GM13976 (cell line): ENCODE measurements around the gene TBC1D20.

Experiments
- DNase-seq: peaks from one replicate; pipeline ENCODE4 v3.0.0; 2012; ENCODE audit warnings: low spot score
- in situ Hi-C: fragments of 300-500 bp; cut with MboI; formaldehyde crosslinking; loops from one replicate; pipeline ENCODE4 v1.12.0; 2022; ENCODE audit warnings: low sequenced_read_pairs, mixed read lengths, inconsistent platforms; ENCODE audit not compliant: unreplicated experiment
- TF ChIP-seq, protein P1 (sequence below): IDR thresholded peaks from 2 replicates; pipeline ENCODE4 v1.5.1; 2012; ENCODE audit warnings: borderline replicate concordance, mild to moderate bottlenecking; ENCODE audit not compliant: insufficient read depth; ENCODE audit errors: extremely low read depth, missing control alignments, control extremely low read depth

TBC1D20 gene

GRCh38 chr20:420166-420620 is 42.1 kb downstream of the TBC1D20 start:
- TF ChIP-seq, protein P1, sequence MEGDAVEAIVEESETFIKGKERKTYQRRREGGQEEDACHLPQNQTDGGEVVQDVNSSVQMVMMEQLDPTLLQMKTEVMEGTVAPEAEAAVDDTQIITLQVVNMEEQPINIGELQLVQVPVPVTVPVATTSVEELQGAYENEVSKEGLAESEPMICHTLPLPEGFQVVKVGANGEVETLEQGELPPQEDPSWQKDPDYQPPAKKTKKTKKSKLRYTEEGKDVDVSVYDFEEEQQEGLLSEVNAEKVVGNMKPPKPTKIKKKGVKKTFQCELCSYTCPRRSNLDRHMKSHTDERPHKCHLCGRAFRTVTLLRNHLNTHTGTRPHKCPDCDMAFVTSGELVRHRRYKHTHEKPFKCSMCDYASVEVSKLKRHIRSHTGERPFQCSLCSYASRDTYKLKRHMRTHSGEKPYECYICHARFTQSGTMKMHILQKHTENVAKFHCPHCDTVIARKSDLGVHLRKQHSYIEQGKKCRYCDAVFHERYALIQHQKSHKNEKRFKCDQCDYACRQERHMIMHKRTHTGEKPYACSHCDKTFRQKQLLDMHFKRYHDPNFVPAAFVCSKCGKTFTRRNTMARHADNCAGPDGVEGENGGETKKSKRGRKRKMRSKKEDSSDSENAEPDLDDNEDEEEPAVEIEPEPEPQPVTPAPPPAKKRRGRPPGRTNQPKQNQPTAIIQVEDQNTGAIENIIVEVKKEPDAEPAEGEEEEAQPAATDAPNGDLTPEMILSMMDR: no peak
- in situ Hi-C loops: no loop called here
- DNase-seq: no peak

- no peak for DNase-seq
- TF ChIP-seq, protein P1: no peak
- in situ Hi-C loops: no loop called here
Measured at GRCh38 chr20:419556-420165, 42.7 kb downstream of the TBC1D20 start.

DNA sequence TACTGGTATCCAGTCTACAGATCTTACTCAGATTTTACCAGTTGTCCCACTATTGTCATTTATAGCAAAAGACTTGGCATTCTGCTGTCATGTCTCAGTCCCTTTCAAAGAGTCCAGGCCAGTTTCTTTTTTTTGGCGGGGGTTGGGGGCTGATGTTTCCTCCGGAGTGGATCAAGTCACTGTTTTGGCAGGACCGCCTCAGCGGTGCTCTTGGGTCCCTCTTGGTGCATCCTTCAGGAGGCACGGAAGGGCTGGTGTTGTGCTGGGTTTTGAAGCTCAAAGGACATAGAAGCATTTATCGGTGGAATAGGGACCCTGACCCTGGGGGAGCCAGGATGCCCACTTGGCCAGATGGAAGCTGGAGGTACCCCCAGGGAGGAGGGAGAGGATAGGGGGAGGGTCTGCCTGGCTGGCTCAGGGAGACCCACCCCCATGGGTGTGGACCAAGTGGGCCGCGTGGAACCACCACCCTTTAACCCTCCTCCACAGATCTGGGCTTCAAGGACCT is 43.4 kb downstream of the TBC1D20 start:
- TF ChIP-seq, protein P1: no peak
- in situ Hi-C loops: no loop called here
- DNase-seq: no peak

GRCh38 chr20:417801-418342 is 44.5 kb downstream of the TBC1D20 start:
- in situ Hi-C loops: no loop called here

DNA sequence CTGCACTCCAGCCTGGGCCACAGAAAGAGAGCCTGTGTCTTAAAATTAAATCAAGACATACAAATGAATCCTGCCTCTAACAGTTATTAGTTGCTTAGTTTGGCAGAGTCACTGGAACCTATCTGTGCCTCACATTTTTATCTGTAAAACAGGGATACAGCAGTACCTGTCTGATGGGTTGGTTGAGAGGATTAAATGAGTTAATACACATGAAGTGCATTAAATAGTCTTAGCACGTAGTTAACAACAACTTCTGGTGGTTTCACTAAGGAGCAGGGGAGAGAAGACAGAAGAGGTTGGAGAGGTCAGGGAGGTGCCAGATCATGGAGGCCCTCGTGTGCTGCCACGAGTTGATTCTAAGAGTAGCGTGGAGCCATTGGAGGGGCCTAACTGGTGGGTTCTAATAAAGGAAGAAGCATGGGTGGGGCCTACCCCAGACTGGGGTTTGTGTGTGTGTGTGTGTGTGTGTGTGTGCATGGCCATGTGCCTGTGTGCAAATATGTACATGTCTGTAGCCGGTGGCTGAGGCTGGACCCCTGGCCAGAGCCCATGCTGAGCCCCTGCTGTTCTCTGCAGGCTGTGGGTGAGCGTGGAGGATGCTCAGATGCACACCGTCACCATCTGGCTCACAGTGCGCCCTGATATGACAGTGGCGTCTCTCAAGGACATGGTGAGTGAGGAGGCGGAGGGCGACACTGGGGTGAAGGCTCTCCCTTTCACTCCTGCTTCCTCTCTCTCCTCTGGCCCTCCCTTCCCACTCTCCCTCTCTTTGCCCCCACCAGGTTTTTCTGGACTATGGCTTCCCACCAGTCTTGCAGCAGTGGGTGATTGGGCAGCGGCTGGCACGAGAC is 45.2 kb downstream of the TBC1D20 start:
- in situ Hi-C loops: no loop called here
- no peak for DNase-seq

More at GRCh38 chr20:417801-418342, 44.5 kb downstream of the TBC1D20 start:
- TF ChIP-seq, protein P1: no peak
- DNase-seq: no peak

DNA sequence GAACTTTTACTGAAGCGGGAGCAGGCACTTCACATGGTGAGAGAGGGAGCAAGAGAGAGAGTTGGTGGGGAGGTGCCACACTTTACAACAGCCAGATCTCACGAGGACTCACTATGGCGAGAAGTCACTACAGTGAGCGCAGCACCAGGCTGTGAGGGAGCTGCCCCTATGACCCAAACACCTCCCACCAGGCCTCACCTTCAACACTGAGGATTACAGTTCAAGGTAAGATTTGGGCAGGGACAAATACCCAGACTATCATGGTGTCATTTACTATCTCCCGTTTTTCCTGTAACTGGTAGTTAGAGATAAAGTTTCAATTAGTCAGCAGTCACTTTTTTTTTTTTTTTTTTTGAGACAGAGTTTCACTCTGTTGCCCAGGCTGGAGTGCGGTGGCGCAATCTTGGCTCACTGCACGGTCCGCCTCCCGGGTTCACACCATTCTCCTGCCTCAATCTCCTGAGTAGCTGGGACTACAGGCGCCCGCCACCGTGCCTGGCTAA is 46.5 kb downstream of the TBC1D20 start:
- DNase-seq: no peak
- TF ChIP-seq, protein P1: no peak
- in situ Hi-C loops: no loop called here

More for the DNA sequence above, 45.2 kb downstream of the TBC1D20 start:
- TF ChIP-seq, protein P1: no peak
